ENCODE measurements around the gene SH3YL1. TPM values are rescaled to one million over a fixed set of nuclear protein-coding genes. Genes with fewer than 3 reads are reported as not detected.

Gene SH3YL1
- total RNA-seq, 1 donor from 2014 or later = 33.3 TPM

DNA sequence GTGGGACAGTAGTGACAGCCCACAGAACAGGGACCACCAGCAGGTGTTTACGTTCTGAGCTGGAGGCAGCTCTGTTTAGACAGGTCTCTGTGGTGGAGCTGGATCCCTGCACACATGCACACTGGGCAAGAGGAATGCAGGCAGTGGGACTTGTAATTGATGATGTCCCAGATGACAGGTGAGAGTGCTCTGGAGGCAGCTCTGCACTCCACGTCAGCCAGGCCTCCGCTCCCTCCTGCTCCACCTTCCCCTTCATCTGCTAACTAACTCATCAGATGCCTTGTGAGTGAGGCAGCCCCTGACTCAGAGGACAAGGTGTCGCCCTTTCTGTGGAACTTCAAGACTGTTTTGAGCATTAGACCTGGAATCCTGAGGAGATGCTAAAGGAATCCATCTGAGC lies 53.2 kb downstream of the SH3YL1 start:
- H3K4me1 Mint-ChIP-seq = no peaks in the 10 kb centered on the region
- no peak for DNase-seq
- H3K27ac Mint-ChIP-seq = no peak overlapping the region
- TF ChIP-seq, protein P1, sequence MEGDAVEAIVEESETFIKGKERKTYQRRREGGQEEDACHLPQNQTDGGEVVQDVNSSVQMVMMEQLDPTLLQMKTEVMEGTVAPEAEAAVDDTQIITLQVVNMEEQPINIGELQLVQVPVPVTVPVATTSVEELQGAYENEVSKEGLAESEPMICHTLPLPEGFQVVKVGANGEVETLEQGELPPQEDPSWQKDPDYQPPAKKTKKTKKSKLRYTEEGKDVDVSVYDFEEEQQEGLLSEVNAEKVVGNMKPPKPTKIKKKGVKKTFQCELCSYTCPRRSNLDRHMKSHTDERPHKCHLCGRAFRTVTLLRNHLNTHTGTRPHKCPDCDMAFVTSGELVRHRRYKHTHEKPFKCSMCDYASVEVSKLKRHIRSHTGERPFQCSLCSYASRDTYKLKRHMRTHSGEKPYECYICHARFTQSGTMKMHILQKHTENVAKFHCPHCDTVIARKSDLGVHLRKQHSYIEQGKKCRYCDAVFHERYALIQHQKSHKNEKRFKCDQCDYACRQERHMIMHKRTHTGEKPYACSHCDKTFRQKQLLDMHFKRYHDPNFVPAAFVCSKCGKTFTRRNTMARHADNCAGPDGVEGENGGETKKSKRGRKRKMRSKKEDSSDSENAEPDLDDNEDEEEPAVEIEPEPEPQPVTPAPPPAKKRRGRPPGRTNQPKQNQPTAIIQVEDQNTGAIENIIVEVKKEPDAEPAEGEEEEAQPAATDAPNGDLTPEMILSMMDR (IDR thresholded peaks at IDR 0.05) = no peak
- H3K36me3 Mint-ChIP-seq (ENCODE audit: low read depth) = no peaks in the 10 kb centered on the region
- peaks cover 11% of the 10 kb centered on the region for H3K27me3 Mint-ChIP-seq
- no peak for ATAC-seq (ENCODE audit: low read depth)
- CTCF ChIA-PET = no interaction called here
- POLR2A ChIA-PET = no interaction called here
- H3K9me3 Mint-ChIP-seq = peaks cover 5% of the 10 kb centered on the region
- H3K4me3 Mint-ChIP-seq = no peak overlapping the region
- intact Hi-C loops (cut with micrococcal nuclease) = no loop called here

DNA sequence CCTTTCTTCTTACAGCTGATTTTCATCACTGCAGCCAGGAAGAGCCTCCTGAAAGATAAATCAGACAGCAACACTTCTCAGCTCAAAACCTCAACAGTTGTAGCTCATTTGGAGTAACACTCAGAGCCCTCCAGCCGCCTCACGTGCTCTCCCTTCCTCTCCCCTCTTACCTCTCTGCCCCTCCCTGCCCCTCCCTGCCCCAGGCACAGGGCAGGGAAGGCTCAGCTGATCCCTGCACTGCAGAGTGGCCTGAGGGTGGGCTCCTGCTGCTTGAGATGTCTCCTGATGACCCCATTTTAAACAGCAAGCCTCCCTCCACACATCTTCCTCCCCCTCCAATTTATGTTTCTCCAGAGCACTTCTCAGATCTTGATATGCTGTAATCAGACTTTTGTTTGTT lies 54.4 kb downstream of the SH3YL1 start:
- no peaks in the 10 kb centered on the region for H3K4me1 Mint-ChIP-seq
- no peak overlapping the region for H3K4me3 Mint-ChIP-seq
- H3K27me3 Mint-ChIP-seq = peaks cover 11% of the 10 kb centered on the region
- POLR2A ChIA-PET = no interaction called here
- TF ChIP-seq, protein P1 (IDR thresholded peaks at IDR 0.05) = no peak
- CTCF ChIA-PET = no interaction called here
- DNase-seq (no peak), ATAC-seq (ENCODE audit: low read depth) (no peak)
- intact Hi-C loops (cut with micrococcal nuclease) = no loop called here
- peaks cover 5% of the 10 kb centered on the region for H3K9me3 Mint-ChIP-seq
- no peaks in the 10 kb centered on the region for H3K36me3 Mint-ChIP-seq (ENCODE audit: low read depth)
- H3K27ac Mint-ChIP-seq = no peak overlapping the region

DNA sequence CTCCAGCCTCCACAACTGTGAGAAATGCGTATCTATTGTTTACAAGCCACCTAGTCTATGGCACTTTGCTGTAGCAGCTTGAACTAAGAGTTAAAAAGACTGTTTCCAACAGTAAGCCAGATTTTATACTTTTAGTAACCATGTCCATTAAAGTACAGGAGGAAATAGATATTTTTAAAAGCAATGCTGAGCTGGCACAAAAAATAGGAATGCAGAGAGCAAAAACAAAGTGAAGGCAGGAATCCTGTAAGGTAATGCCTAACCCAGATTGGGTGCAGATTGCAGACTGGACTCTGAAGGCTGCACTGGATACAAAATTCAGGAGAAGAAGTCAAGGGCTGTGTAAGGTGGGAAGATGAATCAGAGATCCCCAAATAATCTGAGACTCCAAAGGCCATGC lies 55.5 kb downstream of the SH3YL1 start:
- intact Hi-C loops (cut with micrococcal nuclease) = no loop called here
- Mint-ChIP-seq H3K4me3 (no peak overlapping the region), H3K4me1 (no peaks in the 10 kb centered on the region), H3K27me3 (peaks cover 17% of the 10 kb centered on the region), H3K9me3 (peaks cover 5% of the 10 kb centered on the region), H3K36me3 (ENCODE audit: low read depth) (no peaks in the 10 kb centered on the region), H3K27ac (no peak overlapping the region)
- POLR2A ChIA-PET = no interaction called here
- ATAC-seq (ENCODE audit: low read depth) (no peak), DNase-seq (no peak)
- TF ChIP-seq, protein P1 (IDR thresholded peaks at IDR 0.05) = no peak
- CTCF ChIA-PET = no interaction called here

DNA sequence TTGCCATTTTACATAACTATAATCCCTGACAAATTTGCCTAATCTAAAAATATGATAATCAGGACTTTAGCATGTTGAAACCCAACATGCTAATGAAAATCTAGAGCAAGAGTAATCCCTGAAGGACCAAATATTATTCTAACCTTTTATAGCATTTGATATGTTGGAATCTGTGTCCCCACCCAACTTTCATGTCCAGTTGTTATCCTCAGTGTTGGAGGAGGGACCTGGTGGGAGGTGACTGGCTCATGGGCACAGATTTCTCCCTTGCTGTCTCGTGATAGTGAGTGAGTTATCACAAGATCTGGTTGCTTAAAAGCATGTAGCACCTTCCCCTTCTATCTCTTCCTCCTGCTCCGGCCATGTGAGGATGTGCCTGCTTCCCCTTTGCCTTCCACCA lies 59.8 kb downstream of the SH3YL1 start:
- DNase-seq = no peak
- POLR2A ChIA-PET = no interaction called here
- no peaks in the 10 kb centered on the region for H3K9me3 Mint-ChIP-seq
- H3K36me3 Mint-ChIP-seq (ENCODE audit: low read depth) = no peaks in the 10 kb centered on the region
- CTCF ChIA-PET = no interaction called here
- TF ChIP-seq, protein P1 (IDR thresholded peaks at IDR 0.05) = no peak
- H3K4me3 Mint-ChIP-seq = no peak overlapping the region
- ATAC-seq (ENCODE audit: low read depth) = no peak
- H3K27ac Mint-ChIP-seq = no peak overlapping the region
- H3K4me1 Mint-ChIP-seq = no peaks in the 10 kb centered on the region
- peaks cover 10% of the 10 kb centered on the region for H3K27me3 Mint-ChIP-seq
- intact Hi-C loops (cut with micrococcal nuclease) = no loop called here

DNA sequence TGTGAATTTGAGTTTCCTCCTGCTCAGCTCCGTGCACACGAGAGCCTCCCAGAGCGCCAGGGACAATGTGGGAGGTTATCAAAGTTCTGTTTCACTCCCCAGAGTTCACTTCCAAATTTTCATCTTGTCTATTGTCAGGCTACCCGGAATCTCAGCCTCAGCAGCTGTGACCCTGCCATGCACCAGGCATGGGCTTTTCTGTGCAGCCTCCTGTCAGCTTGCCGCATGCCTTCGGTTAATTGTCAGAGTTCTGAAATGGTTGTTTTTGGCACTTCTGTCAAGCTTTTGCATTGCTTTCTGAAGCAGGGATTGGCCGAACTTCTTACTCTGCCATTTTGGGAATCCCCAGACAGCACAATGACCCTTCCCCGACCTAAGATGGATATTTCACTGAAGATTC lies 60.4 kb downstream of the SH3YL1 start:
- peaks cover 10% of the 10 kb centered on the region for H3K27me3 Mint-ChIP-seq
- no peaks in the 10 kb centered on the region for H3K36me3 Mint-ChIP-seq (ENCODE audit: low read depth)
- no peak for ATAC-seq (ENCODE audit: low read depth)
- intact Hi-C loops (cut with micrococcal nuclease) = no loop called here
- DNase-seq = no peak
- no peaks in the 10 kb centered on the region for H3K9me3 Mint-ChIP-seq
- H3K27ac Mint-ChIP-seq = no peak overlapping the region
- H3K4me3 Mint-ChIP-seq = no peak overlapping the region
- POLR2A ChIA-PET = no interaction called here
- H3K4me1 Mint-ChIP-seq = no peaks in the 10 kb centered on the region
- CTCF ChIA-PET = no interaction called here
- TF ChIP-seq, protein P1 (IDR thresholded peaks at IDR 0.05) = no peak
